K562 (cell line): ENCODE data around the gene H3-3A. TPM values are rescaled to one million over a fixed set of nuclear protein-coding genes. Genes with fewer than 3 reads are reported as not detected.

Experiments used
- HDAC1 ChIP-seq, 2 experiments: fragments of 450-650 bp; IDR thresholded peaks; 2 replicates each; pipeline ENCODE4 v1.6.1; 2016 to 2017; ENCODE audit warnings: inconsistent platforms in 1 of 2, mild to moderate bottlenecking in 1 of 2, moderate library complexity in 1 of 2
- NCOR1 ChIP-seq: fragments of 450-650 bp; IDR thresholded peaks from 2 replicates; pipeline ENCODE4 v1.6.1; 2016; ENCODE audit warnings: mild to moderate bottlenecking, moderate library complexity
- RFX1 ChIP-seq: fragments of 450-650 bp; IDR thresholded peaks from 2 replicates; pipeline ENCODE4 v1.6.1; 2016; ENCODE audit warnings: mild to moderate bottlenecking, moderate library complexity
- SMAD2 ChIP-seq: fragments of 150-350 bp; IDR thresholded peaks from 2 replicates; pipeline ENCODE4 v1.6.1; 2014; ENCODE audit warnings: low read depth, mild to moderate bottlenecking, low read length
- SMARCB1 ChIP-seq: IDR thresholded peaks from 2 replicates; pipeline ENCODE4 v1.6.1; 2011; ENCODE audit warnings: improper control_type of control experiment, low read depth; ENCODE audit not compliant: insufficient read length
- TFAM ChIP-seq: fragments of 250-450 bp; sonication (Bioruptor Pico); conservative IDR thresholded peaks from 2 replicates; pipeline ENCODE4 v1.5.0; 2021; ENCODE audit warnings: mild to moderate bottlenecking, moderate library complexity
- ZNF133 ChIP-seq: fragments of 250-450 bp; sonication (Bioruptor Pico); IDR thresholded peaks from 2 replicates; pipeline ENCODE4 v1.4.0; 2020; ENCODE audit warnings: mild to moderate bottlenecking
- polyA plus RNA-seq, 8 experiments: library from polyadenylated mRNA; depleted of rRNA in 4 of 8; stranded (reverse) in 5 of 8; unstranded in 3 of 8; fragments of >200 nt; fragmentation: Nextera tagmentation in 2 of 8; fragmentation: Illumina TruSeq in 1 of 8; extraction: Ambion mirVana in 2 of 8; extraction: Trizol in 1 of 8; gene quantifications; 2 replicates each; pipeline versions ENCODE4 v1.2.1 to v1.2.3, GENCODE V29; 2011 to 2014; ENCODE audit warnings: inconsistent platforms in 1 of 8, missing spikeins in 1 of 8
- total RNA-seq, 7 experiments: library from RNA; depleted of rRNA in 6 of 7; stranded (reverse); fragments of >200 nt in 6 of 7; fragmentation: Illumina TruSeq in 2 of 7; extraction: Trizol in 2 of 7; gene quantifications; 2 replicates each; pipeline versions ENCODE4 v1.2.1 to v1.2.3, GENCODE V29; 2011 to 2021; ENCODE audit warnings: low replicate concordance in 1 of 7
- TF ChIP-seq, protein P1 (sequence below): sonication (generic); formaldehyde crosslinking; IDR thresholded peaks from 2 replicates; pipeline ENCODE4 v1.8.0; 2023; ENCODE audit warnings: missing genetic modification reagents, mild to moderate bottlenecking, borderline replicate concordance
- TF ChIP-seq, protein P2 (sequence below), 2 experiments: fragments of 450-650 bp; IDR thresholded peaks; 2 replicates each; pipeline ENCODE4 v1.6.1; 2016; ENCODE audit warnings: mild to moderate bottlenecking in 2 of 2, borderline replicate concordance in 1 of 2, low read depth in 1 of 2, moderate library complexity in 1 of 2
- TF ChIP-seq, protein P3 (sequence below): fragments of 250-450 bp; sonication (Bioruptor Pico); IDR thresholded peaks from 2 replicates; pipeline ENCODE4 v1.5.0; 2021; ENCODE audit warnings: mild to moderate bottlenecking, moderate library complexity

Gene H3-3A
- total and polyA plus RNA-seq, 9 of the 15 experiments (the other 6 are each of a cell fraction or from before 2014, with no cell fraction given) = 426 to 1,083 (median 591) TPM

DNA sequence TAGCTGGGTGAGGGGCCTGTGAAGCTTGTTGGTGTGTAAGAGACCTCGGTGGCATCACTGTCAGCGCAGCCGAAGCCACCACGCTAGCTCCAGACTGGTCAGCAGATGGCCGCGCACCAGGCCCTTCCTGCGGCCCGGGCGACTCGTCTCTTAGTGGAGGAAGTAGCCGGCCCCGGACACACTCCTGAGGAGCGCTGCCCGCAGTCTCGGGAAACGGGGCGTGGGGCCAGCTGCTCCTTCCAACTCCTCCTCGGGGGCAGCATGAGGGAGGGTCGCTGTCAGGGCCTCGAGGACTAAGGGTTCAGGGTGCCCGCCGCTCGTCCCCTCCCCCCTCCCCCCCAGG lies 20.4 kb downstream of the H3-3A start (continued):
- TF ChIP-seq, protein P1, sequence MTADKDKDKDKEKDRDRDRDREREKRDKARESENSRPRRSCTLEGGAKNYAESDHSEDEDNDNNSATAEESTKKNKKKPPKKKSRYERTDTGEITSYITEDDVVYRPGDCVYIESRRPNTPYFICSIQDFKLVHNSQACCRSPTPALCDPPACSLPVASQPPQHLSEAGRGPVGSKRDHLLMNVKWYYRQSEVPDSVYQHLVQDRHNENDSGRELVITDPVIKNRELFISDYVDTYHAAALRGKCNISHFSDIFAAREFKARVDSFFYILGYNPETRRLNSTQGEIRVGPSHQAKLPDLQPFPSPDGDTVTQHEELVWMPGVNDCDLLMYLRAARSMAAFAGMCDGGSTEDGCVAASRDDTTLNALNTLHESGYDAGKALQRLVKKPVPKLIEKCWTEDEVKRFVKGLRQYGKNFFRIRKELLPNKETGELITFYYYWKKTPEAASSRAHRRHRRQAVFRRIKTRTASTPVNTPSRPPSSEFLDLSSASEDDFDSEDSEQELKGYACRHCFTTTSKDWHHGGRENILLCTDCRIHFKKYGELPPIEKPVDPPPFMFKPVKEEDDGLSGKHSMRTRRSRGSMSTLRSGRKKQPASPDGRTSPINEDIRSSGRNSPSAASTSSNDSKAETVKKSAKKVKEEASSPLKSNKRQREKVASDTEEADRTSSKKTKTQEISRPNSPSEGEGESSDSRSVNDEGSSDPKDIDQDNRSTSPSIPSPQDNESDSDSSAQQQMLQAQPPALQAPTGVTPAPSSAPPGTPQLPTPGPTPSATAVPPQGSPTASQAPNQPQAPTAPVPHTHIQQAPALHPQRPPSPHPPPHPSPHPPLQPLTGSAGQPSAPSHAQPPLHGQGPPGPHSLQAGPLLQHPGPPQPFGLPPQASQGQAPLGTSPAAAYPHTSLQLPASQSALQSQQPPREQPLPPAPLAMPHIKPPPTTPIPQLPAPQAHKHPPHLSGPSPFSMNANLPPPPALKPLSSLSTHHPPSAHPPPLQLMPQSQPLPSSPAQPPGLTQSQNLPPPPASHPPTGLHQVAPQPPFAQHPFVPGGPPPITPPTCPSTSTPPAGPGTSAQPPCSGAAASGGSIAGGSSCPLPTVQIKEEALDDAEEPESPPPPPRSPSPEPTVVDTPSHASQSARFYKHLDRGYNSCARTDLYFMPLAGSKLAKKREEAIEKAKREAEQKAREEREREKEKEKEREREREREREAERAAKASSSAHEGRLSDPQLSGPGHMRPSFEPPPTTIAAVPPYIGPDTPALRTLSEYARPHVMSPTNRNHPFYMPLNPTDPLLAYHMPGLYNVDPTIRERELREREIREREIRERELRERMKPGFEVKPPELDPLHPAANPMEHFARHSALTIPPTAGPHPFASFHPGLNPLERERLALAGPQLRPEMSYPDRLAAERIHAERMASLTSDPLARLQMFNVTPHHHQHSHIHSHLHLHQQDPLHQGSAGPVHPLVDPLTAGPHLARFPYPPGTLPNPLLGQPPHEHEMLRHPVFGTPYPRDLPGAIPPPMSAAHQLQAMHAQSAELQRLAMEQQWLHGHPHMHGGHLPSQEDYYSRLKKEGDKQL (CRISPR knock-in tag) = no peak
- TF ChIP-seq NCOR1 = no peak
- no peak for TF ChIP-seq TFAM
- TF ChIP-seq, protein P2, sequence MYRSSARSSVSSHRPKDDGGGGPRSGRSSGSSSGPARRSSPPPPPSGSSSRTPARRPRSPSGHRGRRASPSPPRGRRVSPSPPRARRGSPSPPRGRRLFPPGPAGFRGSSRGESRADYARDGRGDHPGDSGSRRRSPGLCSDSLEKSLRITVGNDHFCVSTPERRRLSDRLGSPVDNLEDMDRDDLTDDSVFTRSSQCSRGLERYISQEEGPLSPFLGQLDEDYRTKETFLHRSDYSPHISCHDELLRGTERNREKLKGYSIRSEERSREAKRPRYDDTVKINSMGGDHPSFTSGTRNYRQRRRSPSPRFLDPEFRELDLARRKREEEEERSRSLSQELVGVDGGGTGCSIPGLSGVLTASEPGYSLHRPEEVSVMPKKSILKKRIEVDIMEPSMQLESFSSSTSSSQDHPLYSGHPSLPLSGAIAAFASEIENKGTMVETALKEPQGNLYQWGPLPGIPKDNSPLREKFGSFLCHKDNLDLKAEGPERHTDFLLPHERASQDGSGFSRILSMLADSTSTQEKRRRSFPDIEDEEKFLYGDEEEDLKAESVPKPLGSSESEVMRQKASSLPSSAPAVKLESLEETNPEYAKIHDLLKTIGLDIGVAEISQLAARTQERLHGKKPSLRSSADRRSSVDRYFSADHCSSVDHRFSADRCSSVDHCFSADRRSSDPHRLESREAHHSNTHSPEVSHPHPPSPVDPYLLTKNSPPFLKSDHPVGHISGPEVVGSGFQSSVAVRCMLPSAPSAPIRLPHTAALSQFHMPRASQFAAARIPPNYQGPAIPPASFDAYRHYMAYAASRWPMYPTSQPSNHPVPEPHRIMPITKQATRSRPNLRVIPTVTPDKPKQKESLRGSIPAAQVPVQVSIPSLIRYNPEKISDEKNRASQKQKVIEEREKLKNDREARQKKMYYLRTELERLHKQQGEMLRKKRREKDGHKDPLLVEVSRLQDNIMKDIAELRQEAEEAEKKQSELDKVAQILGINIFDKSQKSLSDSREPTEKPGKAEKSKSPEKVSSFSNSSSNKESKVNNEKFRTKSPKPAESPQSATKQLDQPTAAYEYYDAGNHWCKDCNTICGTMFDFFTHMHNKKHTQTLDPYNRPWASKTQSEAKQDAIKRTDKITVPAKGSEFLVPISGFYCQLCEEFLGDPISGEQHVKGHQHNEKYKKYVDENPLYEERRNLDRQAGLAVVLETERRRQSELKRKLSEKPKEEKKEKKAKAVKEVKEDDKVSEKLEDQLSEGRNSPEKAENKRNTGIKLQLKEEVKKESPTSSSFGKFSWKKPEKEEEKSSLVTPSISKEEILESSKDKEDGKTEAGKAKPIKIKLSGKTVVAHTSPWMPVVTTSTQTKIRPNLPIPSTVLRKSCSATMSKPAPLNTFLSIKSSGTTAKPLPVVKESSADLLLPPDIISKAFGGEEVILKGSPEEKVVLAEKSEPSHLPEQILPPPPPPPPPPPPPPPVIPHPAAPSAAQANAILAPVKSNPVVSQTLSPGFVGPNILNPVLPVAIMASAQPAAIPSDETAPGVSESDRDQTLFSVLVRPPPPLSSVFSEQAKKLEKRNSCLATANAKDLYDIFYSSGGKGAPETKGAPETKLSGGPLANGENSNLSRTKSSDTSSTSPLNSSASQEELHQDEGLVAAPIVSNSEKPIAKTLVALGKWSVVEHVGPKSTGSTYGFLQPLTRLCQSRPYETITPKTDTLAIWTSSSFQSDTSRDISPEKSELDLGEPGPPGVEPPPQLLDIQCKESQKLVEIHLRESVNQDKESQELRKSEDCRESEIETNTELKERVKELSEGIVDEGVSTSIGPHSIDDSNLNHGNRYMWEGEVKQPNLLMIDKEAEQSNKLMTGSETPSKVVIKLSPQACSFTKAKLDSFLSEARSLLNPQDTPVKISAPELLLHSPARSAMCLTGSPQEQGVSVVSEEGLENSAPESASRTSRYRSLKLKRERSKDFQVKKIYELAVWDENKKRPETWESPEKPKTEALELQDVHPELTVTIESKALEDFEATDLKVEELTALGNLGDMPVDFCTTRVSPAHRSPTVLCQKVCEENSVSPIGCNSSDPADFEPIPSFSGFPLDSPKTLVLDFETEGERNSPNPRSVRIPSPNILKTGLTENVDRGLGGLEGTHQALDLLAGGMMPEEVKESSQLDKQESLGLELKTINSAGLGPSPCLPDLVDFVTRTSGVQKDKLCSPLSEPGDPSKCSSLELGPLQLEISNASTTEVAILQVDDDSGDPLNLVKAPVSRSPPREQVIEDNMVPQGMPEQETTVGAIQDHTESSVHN (IDR thresholded peaks at IDR 0.05; ENCODE audit: borderline replicate concordance in 1 of 2, low read depth in 1 of 2) = no peak
- TF ChIP-seq RFX1 = no peak
- no peak for TF ChIP-seq SMARCB1
- TF ChIP-seq ZNF133 (CRISPR knock-in tag) = no peak
- no peak for TF ChIP-seq SMAD2
- TF ChIP-seq, protein P3, sequence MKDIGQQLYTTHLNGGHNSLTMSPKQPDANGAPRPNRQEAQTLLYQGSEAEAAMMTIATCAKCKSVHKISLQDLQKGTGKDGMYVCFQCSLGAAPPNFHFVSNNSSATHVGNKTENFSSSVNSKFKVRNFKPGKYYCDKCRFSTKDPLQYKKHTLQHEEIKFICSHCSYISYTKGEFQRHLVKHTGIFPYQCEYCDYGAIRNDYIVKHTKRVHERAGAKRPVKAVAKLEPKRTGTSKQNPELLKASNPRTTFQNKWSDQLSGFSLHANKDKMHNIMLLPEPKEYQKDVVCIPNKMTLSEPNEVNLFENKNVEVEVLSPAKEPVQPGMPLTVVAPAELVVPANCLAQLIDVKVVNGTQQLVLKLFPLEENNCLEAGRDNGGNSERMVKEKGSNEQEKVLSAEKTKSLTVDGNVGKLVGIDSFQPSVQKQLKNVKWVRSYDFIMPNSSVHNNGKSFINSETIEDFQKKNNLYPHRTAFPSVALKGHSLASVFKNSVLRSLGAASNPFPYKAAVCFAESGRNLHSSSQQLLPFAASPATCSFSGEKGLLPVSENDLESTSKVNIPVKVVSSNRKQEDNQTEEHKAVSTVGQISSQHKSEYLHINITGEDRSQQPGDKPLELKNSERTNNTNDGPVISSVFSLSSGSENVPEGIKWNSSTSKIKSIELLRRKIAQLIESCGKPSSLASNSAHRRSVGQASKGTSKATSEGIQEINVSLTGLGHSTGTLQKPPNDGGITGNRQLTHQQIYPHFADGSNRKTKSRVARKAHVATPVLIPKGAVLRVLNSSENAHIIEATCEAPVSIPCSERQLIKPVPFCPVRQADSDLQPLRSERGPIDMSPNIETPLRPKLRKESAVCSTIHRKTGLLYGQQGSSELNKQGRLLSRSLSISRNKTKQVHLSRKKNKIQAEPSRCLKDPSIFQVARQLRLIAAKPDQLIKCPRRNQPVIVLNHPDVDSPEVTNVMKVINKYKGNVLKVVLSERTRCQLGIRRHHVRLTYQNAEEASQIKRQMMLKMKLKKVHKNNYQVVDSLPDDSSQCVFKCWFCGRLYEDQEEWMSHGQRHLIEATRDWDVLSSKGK (CRISPR knock-in tag) = no peak
- no peak for TF ChIP-seq HDAC1 (IDR thresholded peaks at IDR 0.05)
